Astrocyte of the hippocampus (primary cell): ENCODE measurements around the gene ATP8A2.

ENCODE experiments used
- DNase-seq: peaks from one replicate; pipeline ENCODE4 v3.0.0; 2011; ENCODE audit warnings: low read depth, low spot score

The ATP8A2 gene

GRCh38 chr13:26010487-26011207 lies 638.9 kb downstream of the ATP8A2 start:
- no peak for DNase-seq

GRCh38 chr13:26011208-26011573 lies 639.4 kb downstream of the ATP8A2 start:
- DNase-seq: no peak

DNA sequence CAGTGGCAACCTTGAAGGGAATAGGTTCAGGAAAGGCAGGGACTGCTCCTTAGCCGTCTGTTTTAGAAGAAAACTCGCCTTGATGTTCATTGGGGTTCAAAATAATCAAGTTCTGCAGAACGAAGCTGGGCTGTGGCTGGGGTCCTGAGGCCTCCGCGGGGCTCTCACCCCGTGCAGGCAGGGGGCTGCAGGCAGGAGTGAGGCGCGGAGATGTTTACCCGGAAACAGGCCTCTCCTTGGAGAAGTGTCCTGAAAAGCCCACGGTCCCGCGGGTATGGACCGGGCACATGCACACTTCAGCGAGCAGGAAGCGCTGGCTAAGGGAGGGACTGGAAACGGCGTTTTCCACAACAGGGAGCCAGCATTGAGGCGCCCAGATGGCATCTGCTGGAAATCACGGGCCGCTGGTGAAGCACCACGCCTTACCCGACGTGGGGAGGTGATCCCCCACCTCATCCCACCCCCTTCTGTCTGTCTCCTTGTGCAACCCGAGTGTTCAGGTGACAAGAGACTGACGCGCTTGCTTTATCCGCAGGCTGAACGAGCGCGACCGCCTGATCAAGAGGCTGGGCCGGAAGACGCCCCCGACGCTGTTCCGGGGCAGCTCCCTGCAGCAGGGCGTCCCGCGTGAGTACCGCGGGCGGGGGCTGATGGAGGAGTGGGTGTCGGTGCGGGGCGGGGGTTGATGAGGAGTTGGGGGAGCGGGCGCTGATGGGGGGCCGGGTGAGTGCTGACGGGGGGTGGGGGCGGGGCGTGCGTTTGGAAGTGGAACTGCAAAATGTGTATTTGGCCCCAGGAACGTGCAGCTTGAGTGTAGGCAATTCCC lies 640.4 kb downstream of the ATP8A2 start:
- no peak for DNase-seq

DNA sequence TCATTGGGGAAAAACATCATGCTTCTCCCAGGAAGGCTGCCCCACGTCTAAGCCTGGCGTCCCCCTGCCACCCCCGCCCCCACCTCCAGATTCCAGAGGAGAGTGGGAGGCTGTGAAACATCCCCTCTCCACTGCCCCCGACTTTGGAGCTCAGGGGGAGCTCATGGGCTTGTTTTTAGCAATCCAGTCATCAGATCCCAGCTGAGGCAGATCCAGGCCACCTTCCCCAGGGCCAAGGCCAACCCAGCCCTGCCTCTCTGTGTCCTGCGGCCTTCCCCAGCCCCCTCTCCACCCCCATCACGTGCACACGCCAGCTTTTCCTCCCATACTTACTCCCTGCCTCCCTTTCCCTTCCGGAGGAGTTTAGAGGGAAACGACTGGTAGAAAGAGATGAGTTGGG lies 641.2 kb downstream of the ATP8A2 start:
- DNase-seq: no peak

- no peak for DNase-seq
These were observed 643.7 kb downstream of the ATP8A2 start for GRCh38 chr13:26015271-26016125.

GRCh38 chr13:26016189-26016588 lies 644.4 kb downstream of the ATP8A2 start:
- DNase-seq: no peak

DNA sequence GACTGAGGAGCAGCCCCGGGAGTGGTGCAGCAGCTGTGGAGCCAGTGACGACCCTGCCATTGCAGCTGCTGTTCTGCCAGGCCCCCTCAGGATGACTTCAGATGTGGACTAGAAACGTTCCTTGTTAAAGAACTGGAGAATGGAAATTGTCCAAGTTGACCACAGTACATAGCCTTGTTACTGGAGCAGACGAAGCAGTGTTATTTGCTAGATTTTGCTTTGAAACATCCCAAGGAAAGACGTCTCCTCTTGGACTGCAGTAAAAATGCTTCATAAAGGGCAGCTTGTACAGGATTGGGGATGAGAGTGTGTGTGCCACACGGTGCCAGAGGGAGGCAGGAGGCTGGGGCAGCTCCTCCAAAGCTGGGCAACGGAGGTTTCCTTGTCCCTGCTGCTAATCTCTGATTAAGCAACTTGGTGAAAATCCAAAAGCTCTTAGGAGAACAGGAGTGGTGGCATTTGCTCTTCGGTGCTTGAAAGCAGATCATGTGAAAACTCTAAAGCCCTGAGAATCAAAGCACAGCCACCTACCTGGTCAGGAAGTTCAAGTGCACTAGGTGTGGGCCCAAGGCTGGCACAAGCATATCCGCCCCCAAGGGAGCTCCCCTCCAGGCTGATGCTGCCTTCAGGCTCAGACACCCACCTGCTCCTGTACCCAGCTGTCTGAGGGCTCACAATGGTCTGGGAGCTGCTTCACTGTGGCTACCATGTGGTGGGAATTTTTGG lies 645.6 kb downstream of the ATP8A2 start:
- DNase-seq: peak; percentile 66

DNA sequence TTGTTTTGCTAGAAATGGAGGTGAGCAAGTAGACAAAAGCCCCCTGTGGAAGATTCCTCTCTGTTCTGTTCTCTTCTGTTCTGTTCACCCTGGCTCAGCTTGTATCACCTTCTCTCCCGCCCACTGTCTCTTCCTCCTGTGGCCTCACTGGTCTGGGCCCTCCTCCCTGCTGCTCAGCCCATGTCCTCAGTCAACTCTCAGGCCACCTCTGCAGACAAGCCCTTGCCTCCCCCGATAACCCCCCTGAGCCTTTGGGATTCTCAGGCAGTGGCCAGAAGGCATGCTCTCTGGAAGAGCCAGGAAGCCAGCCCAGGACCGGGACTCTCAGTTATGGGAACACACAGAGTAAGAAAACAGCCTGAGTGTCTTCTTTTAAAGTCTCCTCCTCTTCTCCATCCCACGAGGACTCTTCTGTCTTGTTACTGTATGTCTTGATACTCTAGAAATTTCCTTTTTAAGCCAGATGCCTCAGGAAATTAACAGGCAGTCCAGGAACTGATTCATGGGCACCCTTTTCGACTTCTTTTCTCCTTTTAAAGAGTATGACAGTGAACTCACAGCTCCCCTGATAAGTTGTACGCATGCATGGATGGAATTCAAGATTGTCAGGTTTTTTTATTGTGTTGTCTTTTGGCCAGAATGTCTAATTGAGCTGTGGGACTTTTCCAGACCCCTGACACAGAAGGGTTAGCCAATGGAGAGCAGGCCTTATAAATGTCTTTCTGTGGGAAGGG lies 646.3 kb downstream of the ATP8A2 start:
- DNase-seq: no peak

DNA sequence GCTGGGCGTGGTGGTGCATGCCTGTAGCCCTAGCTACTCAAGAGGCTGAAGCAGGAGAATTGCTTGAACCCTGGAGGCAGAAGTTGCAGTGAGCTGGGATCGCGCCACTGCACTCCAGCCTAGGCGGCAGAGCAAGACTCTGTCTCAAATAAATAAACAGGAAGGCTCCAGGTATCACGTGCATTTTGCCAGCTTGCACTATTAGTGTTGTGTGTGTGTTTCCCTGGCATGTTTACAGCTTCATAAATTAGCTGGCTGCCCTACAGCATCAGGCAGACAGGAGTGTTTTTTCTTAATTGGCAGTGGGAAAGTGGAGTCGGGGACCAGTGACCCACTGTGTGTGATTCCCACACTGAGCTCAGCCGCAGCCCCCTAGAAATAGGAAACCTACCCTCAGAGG lies 647.5 kb downstream of the ATP8A2 start:
- no peak for DNase-seq

DNA sequence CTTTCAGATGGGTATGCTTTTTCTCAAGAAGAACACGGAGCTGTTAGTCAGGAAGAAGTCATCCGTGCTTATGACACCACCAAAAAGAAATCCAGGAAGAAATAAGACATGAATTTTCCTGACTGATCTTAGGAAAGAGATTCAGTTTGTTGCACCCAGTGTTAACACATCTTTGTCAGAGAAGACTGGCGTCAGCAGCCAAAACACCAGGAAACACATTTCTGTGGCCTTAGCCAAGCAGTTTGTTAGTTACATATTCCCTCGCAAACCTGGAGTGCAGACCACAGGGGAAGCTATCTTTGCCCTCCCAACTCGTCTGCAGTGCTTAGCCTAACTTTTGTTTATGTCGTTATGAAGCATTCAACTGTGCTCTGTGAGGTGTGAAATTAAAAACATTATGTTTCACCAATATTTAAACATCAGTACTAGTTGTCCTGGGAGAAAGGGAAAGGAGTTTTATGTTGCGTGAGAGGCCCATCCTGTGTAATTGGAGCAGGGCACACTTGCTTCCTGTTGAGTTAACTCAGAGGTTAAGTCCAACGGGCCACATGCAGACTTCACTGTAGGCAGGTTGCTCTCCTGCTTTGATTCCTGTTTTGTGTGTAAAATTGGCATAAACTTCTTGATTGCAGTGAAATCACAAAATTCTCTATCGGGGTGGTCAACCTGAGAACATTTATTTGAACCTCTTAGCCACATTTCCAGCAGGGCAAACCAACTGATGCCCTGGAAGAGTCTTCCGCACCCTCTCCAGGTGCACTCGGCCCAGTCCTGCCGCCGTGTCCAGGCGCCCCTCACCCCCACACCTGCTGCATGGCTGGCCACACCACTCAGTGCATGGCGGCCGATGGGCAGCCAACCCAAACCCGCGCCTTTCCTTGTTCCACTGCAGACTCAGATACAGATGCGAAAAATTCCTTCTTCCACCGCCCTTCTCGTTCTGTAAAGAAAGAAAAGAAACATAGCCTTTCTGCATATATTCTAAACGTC lies 648.4 kb downstream of the ATP8A2 start:
- peak; percentile 70 for DNase-seq

GRCh38 chr13:26020891-26021290 lies 649.1 kb downstream of the ATP8A2 start:
- no peak for DNase-seq

- peak; percentile 50 for DNase-seq
These were observed 649.7 kb downstream of the ATP8A2 start for GRCh38 chr13:26021516-26021915.

DNA sequence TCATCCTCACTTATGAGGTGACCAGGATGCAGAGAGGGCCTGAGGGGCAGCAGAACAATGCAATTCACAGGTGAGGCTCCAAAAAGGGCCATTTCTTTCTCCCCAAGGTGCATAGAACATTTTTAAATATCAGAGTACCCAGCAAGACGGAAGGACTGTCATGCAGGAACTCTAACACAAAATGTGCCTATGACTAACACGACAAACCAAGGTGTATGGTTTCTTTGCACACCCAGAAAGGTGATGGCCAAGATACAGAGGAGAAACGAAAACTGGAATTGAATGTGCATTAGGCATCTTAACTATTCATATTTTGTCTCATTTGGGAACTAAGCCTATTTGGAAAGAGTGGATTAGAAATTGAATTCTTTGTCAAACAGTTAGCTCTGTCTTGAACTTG lies 650.2 kb downstream of the ATP8A2 start:
- DNase-seq: no peak

- peak; percentile 90 for DNase-seq
These were observed 650.9 kb downstream of the ATP8A2 start for GRCh38 chr13:26022538-26023292.

DNA sequence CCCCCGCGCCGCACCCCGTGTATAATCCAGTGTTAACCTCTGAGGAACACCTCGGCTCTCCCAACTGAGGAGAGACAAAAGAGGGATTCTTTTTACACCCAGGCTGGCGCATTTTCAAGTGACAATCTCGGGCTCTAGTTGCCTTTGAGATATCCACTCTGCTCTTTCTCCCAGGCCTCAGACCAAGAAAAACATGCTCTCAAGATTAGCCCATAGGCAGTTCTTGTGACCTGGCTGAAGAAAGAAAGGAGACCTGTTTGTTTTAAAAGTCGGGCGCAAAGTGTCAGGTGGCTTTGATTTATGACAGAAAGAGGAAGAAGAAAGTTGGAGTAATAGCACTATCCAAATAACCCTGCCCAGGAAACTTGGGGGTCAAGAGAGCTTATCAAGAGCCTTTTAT lies 652.8 kb downstream of the ATP8A2 start:
- DNase-seq: peak; percentile 68

GRCh38 chr13:26025196-26025595 lies 653.4 kb downstream of the ATP8A2 start:
- no peak for DNase-seq

DNA sequence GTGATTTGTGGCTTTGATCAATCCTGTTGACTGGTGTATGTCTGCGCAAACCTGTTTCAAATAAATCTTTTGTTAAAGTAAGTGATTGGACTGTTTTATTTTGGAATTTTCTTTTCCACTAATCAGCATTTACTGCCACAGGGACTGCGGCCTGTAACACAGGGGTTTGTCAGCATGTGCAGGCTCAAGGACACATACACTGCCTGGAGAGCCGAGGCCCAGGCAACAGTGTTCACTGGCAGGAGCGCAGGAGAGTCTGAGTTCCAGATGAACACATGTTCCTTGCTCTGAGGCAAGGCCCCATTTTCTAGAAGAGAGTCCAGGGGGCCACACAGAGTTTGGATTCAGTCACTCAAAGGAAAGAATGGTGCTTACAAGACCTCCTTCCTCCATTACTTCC lies 654.0 kb downstream of the ATP8A2 start:
- DNase-seq: no peak

- DNase-seq: no peak
These were observed 654.4 kb downstream of the ATP8A2 start for GRCh38 chr13:26026211-26026610.

GRCh38 chr13:26029581-26030136 lies 657.9 kb downstream of the ATP8A2 start:
- no peak for DNase-seq
